HG03139 (cell line): ENCODE measurements around the gene GATA1.

Experiments used
- ATAC-seq: cut with Tn5 transposase; IDR thresholded peaks from one replicate; pipeline ENCODE4 v1.9.1; 2021; ENCODE audit not compliant: unreplicated experiment

The GATA1 gene

DNA sequence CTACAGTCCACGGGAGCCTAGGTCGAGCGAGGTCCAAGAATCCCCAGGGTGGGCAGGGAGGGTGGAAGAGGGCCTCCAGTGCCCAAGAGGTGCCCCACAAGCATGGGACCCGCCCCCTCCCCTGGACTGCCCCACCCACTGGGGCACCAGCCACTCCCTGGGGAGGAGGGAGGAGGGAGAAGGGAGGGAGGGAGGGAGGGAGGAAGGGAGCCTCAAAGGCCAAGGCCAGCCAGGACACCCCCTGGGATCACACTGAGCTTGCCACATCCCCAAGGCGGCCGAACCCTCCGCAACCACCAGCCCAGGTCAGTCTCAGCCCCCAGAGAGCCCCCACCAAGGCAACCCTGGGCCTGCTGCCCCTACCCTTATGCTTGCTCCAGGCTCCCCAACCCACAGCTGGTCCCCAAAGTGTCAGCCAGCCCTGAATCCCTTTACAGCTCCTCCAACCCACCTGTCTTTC lies at the start of gene GATA1:
GATA1 (plus strand) TSS at position 250 of the 460 bp plus-strand sequence. CDS start 4,520 bp downstream, outside the sequence.
- no peak for ATAC-seq

DNA sequence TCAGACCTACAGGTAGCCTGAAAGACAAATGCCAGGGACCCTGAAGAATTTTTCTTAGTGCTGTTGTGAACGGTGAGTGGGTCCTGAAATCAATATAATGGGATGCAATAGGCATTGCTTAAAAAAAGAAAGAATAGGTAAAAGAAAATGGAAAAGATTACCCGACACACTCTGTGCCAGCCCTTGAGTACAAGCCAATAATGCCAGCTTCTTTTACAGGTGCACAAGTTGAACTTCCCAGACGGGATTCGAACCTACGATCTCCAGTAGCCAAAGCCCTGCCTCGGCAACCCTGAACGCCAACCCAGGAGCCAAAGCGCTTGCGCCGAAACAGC lies 49.5 kb upstream of the GATA1 start:
- ATAC-seq, result no peak

DNA sequence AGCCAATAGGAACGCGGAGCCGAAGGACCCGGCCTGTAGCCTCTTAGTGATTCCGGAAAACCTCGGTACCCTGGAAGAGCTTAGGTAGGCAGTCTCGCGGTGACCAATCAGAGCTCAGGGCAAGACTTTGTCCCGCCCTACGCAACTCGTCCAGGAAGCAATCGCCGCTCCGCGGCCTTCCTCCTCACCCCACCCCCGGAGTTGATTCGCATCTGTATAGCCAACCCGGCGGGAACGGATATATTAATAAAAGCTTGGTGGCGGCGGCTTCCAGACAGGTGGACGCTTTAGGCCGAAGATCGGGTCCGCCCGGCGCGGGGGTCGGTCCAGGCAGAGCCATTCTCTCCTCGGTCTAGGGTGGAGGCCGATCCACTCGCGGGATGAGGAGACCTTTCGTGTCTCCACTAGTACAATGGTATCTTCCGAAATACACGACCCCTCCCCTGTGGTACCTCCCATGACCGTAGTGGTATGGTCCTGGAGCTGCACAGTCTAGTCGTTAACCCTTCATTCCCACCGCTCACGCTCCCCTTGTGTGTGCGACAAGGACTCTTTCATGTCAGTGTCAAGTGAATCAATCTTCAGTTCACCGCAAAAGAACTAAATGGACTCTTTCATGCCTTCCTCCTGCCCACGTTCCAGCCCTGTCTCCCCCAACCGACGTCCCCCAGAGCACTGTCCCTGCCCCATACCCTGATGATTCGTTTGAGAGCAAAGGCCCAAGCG lies 49.0 kb upstream of the GATA1 start:
- peak; percentile 95 for ATAC-seq

DNA sequence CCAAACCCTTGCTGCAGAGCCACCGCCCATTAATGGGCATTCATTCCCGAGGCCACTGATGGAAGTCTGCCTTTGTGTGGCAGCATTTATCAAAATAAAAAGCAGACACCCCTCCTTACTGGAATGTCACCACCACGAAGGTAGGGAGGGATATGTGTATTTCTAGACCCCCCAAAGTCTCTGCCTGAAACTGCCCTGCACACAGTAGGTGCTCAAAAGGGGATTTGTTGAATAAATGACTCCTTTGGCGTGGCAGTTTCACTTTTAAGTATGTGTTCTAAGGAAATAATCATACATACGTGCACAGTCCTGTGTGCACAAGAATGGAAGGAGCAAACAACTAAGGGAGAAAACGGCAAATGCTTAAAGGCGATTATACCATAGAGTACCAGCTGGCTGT lies 48.5 kb upstream of the GATA1 start:
- ATAC-seq, result no peak

DNA sequence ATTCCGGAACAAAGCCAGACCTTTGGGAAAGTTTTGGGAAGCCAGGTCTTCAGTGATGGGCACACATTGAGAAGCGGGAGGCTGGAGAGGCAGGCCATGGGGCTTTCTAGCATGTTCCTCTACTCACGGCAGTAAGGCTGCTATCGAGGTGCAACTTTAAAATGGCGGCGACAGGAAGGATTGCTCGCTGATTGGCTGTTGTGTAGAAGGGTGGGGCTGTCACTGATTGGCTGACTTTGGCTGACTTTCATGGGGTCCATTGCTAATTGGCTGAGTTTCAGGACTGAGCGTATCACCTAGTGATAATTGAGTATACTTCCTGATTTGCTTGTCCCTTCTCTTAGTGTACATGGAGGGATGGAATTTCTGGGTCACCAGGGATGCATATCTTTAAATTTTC lies 44.6 kb upstream of the GATA1 start:
- no peak for ATAC-seq

DNA sequence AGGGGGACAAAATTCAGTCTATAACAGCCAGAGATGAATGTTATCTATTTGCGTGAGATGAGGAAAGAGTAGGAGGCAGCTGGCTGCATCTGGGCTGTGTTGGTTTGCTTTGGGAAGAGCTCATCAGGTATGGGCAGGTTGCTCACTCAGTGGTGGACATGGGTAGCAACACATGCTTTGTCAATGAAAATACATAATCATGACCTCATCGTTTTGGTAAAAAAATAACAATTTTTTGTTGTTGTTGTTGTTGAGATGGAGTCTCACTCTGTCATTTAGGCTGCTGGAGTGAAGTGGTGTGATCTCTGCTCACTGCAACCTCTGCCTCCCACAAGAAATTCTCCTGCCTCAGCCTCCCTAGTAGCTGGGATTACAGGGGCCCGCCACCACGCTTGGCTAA lies 41.2 kb upstream of the GATA1 start:
- no peak for ATAC-seq

DNA sequence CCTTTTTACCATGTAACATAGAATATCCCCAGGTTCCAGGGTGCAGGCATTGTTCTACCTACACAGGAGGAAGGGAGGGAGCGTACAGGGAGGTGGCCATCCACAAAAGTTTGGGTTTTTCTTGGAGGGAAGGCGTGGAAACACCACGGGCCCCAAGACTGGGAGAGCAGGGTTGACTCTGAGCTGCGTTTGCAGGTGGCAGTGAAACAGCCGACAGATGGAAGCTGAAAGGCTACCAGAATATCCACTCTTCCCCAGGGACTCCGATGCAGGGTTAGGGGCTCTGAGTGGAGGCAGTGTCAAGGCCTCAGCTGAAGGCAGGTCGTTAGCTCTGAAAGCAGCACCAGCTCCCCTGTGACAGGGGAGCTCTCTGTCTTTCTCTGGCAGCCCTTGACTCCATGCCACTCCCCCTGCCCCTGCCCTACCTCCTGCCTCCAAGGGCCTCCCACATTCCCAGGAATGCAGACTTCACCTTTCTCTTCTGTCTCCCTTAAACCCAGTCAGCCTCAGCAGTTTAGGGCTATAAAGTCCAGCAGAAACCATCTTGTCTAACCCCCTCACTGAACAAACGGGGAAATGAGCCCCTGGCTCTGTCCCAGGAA lies 38.9 kb upstream of the GATA1 start:
- ATAC-seq, result no peak

DNA sequence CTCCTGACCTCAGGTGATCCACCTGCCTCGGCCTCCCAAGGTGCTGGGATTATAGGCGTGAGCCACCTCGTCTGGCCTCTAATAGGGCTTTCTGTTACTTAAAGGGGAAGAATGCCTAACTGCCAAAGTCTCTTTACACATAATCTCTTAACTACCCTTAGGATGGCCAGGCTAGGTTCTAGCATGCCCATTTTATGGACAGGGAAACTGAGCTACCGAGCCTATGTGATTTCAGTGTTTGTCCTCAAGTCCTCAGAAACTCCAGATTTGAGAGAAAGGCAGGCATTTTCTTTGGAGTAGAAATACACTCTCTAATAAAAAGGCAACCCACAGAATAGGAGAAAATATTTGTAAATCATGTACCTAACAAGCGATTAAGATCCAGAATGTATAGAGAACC lies 37.2 kb upstream of the GATA1 start:
- ATAC-seq, result no peak

DNA sequence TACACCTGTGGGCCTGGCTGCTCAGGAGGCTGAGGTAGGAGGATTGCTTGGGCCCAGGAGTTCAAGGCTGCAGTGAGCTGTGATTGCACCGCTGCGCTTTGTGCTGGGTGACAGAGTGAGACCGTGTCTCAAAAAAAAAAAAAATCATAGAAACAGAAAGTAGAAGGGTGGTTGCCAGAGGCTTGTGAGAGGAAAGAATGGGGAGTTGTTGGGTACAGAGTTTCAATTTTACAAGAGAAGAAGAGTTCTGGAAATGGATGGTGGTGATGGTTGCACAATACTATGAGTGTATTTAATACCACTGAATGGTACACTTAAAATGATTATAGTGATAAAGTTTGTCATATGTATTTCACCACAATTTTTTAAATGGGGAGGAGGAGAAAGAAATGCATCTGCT lies 35.0 kb upstream of the GATA1 start:
- no peak for ATAC-seq

DNA sequence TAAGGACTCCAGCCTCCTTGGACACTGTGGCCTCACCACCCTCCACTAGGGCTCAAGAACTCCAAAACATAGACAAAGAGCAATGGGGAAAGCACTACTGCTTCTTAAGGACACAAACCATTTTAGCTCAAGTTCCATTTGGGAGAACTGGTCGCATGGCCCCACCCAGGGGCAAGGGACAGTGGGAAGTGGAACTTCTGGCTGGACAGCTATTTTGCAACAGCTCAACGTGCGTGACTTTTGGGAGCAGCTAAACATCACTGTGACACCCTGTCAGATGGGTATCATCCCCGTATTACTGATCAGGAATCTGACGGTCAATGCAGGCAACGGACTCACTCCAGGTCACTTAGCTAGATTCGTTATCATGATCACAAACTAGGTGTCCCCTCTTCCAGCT lies 33.9 kb upstream of the GATA1 start:
- no peak for ATAC-seq

DNA sequence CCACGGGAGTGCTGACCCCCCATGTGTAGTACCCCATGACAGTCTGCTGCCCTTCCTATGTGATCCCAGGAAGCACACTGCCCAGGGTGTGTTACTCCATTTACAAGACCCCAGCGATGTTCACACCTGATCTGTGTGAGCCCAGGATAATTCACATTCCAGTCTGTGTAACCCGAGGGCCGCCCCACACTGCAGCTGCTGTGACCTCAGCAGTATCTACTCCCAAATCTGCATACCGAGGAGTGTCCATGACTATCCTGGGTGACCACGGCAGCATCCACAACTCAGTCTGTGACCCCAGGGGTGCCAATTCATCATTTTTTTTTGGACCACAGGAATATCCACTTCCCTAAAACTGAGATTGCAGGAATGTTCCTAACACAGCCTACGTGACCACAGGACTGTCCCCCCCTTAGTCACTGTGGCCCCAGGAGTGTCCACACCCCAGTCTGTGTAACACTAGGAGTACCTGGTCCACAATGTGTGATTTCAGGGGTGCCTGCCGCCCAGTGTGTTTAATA lies 32.6 kb upstream of the GATA1 start:
- no peak for ATAC-seq

DNA sequence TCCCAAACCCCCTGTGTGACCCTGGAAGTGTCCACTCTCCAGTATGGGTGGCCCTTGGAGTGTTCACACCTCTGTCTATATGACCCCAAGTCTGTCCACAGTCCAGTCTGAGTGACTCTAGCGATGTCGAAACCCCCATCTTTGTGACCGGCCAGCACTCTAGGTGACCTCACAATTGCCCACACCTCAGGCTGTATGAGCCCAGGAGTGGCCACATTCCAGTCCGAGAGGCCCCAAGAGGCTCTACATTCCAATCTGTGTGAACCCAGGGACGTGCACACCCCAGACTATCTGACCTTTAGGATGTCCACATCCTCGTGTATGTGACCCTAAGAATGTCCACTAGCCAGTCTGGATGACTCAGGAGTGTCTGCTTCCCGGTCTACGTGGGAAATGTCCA lies 32.2 kb upstream of the GATA1 start:
- no peak for ATAC-seq

DNA sequence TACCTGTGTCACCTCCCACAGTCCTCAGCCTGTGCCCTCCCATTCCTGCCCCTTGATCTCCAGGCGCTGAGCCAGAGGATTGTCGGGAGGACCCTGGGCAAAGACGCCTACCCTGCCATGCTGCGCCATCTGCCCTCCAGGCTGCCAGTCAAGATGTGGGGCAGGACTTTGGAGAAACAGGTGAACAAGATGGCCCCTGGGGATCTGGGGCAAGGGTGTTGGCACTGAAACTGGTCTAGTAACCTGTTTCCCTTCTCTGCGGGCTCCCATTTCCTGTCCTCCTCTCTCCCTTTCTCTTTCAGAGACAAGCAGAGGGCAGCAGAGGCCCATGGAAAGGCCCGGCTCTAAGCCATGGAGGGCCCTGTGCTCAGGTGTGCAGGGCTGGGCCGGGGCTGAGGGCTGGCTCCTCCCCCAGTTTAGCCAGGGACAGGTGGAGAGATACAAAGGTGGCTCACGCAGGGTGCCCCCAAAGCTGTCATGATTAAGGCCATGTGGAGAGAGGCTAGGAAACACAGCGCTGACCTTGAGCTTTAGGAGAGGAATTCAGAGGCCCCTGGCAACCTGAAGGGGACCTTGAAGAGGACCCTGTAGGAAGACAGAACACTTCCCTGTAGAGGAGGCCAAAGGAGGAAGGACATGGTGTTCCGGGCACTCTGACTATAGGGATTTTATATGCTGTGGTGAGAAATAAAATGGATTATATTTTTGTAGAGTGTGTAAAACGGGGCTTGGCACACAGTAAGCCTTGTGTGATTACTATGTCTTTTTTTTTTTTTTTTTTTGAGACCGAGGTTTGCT lies 24.5 kb upstream of the GATA1 start, which contains the start of gene GLOD5:
GLOD5 (plus strand) TSS at position 74 of the 798 bp plus-strand sequence; CDS start at position 118, 44 bp downstream.
- no peak for ATAC-seq

DNA sequence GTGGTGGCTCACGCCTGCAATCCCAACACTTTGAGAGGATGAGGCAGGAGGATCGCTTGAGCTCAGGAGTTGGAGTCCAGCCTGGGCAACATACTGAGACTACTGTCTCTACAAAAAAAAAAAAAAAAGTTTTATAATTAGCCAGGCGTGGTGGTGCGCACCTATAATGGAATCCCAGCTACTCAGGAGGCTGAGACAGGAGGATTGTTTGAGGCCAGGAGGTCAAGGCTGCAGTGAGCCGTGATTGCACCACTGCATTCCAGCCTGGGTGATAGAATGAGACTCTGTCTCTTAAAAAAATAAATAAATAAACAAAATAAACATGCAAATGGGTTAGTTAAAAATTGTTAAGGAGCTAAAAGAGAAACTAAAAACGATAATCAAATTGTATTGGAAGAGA lies 17.2 kb upstream of the GATA1 start:
- ATAC-seq, result no peak

DNA sequence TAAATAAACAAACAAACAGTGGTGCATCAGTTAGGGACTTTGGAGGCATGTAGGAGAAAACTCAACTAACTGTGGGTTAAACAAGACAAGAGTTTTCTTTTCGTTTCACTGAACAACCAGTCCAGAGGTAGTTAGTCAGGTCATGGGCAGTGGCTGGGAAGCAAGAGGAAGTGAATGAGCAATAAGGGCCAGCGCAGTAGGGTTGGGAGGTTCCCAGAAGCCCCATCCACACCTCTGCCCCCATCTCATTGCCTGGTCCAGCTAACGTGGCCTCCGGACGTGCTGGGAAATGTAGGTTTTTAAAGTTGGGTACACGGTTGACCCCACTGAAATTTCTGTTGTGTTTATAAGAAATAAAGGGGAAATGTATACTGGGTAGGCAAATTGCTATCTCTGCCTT lies 16.1 kb upstream of the GATA1 start:
- no peak for ATAC-seq

DNA sequence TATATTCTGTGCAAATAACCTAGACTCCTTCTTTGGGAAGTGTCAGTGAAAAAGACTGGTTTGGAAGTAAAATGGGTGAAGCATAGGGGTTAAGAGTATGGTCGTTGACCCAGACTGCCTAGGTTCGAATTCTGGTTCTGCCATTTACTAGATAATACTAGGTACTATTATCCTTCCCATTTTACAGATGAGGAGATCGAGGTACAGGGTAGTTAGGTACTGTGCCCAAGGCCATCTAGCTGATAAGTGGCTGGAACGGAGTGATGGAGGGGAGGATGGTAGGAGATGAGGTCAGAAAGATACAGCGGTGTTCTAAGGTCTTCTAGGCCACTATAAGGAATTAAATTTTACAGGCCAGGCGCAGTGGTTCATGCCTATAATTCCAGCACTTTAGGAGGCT lies 13.8 kb upstream of the GATA1 start:
- no peak for ATAC-seq

DNA sequence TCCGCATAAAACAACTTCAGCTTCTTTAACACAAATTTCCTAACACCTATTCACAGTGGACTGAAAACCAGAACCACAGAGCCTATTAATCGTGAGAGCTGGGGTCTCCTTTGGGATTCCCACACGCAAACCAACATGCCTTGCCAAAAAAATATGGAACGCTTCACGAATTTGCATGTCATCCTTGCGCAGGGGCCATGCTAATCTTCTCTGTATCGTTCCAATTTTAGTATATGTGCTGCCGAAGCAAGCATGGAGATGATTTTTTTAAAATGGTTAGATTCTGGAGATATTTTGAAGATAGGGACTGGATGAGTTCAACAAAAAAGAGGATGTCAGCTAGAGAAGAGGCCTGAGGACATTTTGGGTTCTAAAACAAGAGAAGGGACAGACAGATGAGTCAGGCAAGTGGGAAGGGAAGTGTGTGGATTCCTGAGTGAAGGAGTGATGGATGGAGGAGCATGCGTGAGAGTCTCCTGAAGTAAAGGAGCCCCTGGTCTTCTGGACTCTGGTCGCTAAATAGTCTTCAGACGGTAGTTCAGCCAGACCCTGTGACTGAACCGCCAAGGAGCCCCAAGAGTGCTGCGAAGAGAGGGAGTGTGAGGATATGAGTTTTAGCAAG lies 9.5 kb upstream of the GATA1 start:
- no peak for ATAC-seq

DNA sequence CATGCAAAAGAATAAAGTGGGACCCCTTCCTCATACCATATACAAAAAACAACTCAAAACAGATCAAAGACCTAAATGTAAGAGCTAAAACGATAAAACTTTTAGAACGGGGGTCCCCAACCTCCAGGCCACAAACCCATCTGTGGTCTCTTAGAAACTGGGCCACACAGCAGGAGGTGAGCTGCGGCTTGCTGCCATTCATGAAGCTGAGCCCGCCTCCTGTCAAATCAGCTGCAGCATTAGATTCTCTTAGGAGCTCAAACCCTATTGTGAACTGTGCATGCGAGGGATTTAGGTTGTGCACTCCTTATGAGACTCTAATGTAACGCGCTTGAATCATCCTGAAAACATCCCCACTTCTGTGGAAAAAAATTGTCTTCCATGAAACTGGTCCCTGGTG lies 7.0 kb upstream of the GATA1 start:
- ATAC-seq, result no peak

DNA sequence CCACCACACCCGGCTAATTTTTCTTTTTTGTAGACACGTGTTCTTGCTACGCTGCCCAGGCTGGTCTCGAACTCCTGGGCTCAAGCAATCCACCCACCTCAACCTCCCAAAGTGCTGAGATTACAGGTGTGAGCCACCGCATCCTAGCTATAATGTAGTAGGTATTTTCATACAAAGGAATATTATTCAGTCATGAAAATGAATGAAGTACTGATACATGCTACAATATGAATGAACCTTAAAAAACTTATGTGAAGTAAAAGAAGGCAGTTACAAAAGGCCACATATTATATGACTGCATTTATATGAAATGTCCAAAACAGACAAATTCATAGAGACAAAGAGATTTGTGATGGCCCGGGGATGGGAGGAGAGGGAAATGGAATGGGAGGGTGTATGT lies 4.7 kb upstream of the GATA1 start:
- ATAC-seq, result no peak

DNA sequence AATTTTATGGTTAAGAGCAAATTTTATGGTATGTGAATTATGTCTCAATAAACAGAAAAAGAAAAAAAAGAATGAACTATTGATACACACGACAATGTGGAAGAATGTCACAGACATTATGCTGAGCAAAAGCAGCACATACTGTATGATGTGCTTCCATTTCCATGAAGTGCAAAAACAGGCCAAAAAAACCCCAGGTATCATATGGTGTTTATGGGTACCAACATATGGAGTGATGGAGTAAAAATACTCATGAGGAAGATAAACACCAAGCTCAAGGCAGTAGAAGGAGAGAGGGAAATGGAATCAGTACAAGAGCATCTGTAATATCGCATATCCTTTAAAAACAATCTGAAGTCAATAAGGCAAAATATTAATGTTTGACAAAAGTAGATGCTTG lies 4.2 kb upstream of the GATA1 start:
- ATAC-seq, result no peak

DNA sequence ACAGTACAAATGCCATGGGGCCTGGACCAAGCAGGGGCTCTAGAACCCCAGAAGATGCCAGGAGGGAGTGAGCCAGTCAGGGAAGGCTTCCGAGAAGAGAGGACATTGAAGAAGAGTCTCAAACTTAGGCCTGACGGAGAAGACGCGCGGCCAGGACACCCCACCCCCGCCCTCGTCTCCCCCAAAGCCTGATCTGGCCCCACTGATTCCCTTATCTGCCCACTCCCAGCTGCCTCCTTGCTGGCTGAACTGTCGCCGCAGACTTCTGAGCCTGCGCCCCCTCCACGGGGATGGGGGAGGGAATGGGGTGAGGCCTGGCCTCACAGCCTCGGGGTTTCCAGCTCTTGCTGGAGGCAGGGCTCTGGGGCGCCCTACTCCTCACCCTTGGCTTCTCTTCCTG lies 3.6 kb upstream of the GATA1 start:
- ATAC-seq, result no peak
